NCI-H345 (cell line): ENCODE data around the gene HENMT1.

Experiments
- DNase-seq: peaks from one replicate; lab custom pipeline; 2025; lab: John Stamatoyannopoulos, UW

Gene HENMT1

GRCh38 chr1:108627951-108628350, 32.9 kb downstream of the HENMT1 start:
- DNase-seq = no peak

DNA sequence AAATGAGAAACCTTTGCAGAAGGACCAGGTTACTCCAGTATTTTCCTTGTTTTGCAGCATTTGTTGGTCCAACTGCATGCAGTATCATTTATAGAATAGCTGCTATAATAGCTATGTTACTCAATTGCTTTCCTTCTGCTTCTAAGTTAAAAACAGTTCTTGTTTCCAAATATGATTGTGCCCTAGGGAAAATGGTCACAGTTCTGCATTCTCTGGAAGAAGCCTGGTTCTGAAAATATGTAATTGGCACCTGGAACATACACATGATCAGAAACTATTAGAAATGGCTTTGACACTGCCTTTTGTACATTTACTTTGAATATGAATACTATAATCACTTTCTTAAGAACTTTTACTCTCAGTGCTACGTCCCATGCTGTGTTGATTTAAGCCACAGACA, 33.6 kb downstream of the HENMT1 start:
- no peak for DNase-seq

DNA sequence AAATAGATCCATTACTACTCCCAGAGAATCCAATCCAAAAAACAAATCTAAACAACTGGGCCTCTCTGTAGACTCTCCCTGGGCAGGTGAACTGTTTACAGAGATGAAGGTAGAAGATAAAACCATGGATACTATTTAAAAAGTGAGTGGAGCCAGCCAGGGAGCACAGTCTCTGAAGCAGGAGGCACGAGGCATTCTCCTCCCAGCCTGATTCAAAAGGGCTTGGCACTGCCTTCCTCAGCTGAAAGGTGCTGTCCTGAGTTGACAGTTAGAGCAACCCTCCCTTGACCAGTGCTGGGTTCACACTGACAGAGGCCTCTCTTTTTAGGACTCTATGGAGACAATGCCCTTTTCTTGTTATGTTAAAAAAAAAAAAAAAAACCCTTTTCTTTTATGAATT, 36.8 kb downstream of the HENMT1 start:
- no peak for DNase-seq

- no peak for DNase-seq
These were observed 43.2 kb downstream of the HENMT1 start for GRCh38 chr1:108617724-108618056.

- DNase-seq = no peak
These were observed 43.7 kb downstream of the HENMT1 start for GRCh38 chr1:108617008-108617723.

DNA sequence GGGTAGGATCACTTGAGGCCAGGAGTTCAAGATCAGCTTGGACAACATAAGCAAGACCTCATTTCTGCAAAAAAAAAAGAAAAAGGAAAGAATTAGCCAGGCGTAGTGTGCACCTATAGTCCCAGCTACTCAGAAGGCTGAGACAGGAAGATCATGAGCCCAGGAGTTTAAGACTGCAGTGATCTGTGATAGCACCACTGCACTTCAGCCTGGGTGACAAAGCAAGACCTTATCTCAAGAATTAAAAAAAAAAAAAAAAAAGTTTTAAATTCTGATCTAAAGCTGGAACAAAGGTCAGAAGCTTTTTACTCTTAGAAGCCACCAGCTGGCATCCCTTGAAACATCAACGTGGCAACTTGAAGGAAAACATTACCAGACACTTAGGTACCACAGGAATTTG, 45.3 kb downstream of the HENMT1 start:
- no peak for DNase-seq

DNA sequence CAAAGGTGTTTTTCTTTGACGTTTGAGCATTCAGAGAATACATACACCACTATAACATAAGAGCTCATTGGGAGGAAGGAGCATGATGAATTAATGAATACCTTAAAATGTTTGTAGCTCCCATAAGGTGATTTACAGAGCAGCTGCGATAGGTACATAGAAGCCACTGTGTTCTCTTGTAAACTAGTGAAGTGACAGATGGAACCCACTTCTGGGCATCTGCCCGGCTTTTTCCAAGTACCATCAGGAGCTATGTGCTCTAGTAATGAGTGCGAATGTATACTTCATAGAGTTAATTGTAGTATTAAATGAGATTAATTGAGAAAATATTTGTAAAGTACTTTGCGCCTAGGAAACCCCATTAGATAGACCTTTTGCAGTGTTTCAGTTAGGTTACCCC, 48.4 kb downstream of the HENMT1 start:
- no peak for DNase-seq

DNA sequence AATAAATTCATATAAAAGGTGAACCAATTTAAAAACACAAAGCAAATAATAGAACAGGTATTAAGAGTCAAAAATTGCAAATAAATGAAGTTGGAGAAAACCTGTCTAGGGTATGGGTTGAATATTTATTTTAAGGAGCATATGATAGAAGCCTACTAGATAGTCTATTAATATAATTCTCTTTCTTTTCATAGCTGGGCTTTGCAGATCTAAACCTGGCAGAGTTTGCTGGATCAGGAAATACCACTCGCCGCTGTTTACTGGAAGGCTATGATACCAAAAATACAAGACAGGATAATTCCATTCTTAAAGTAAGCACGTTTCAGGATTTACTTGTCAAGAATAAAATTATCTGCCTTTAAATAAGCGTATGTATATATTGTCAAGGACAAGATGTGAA, 48.9 kb downstream of the HENMT1 start:
- no peak for DNase-seq

- DNase-seq = peak; percentile 96
These were observed 50.8 kb downstream of the HENMT1 start for GRCh38 chr1:108610073-108610472.

DNA sequence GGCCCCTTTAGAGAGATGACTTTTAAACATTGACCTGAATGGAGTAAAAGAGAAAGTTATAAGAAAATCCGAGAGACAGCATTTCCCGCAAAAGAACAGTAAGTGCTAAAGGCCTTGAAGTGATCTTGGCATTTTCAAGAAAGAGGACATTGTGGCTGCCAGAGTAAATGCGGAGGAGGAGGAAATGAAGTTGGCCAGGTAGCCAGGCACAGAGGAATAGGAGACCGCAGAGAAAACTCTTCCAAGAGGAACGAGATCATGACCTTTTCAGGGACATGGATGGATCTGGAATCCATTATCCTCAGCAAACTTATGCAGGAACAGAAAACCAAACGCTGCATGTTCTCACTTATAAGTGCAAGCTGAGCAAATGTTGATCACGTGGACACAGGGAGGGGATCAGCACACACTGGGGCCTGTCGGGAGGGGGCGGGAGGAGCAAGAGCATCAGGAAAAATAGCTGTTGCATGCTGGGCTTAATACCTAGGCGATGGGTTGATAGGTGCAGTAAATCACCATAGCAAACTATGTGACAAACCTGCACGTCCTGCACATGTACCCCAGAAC, 51.3 kb downstream of the HENMT1 start:
- peak; percentile 91 for DNase-seq

DNA sequence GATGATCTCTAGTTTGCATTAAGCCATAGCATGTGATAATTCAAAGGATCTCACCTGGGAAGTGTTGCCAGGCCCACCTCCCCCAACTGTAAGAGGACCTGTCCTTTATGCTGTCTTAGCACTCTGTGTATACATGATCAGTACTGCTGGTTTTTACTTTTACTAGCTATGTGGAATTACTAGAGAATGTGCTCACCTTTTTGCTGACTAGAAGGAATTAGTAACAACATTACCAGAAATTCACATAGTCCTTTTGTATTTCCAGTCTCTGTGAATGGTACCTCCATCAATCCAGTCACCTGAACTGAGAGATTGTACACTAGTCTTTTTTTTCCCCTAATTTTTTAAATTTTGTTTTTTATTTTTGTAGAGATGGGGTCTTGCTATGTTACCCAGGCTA, 54.4 kb downstream of the HENMT1 start:
- DNase-seq = no peak

- DNase-seq = no peak
These were observed 55.3 kb downstream of the HENMT1 start for GRCh38 chr1:108605633-108606032.

DNA sequence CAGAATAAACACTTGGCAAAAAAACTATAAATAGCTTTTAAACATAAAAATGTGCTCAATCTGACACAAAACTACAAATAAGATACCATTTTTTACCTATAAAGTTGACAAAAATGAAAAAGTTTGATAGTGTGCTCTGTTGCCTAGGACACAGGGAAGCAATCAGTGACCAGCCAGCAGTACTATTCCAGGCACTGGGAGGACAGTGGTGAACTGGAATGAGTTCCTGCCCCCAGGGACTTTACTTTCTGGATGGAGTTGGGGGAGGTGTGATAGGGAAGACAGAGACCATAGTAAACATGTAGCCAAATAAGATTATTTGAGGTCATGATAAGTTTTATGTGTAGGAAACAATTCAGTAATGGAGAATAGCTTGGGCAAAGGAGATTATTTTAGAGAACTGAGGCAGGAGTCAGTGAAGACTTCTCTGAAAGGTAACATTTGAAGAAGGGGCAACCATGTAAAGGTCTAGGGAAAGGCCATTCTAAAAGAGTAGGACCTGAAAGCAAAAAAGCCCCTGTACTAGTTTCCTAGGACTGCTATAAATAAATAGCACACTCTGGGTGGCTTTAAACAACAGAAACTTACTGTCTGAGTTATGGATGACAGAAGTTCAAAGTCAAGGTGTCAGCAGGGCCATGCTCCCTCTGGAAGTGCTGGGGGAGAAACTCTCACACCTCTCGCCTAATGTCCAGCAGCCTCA, 59.0 kb downstream of the HENMT1 start:
- no peak for DNase-seq

DNA sequence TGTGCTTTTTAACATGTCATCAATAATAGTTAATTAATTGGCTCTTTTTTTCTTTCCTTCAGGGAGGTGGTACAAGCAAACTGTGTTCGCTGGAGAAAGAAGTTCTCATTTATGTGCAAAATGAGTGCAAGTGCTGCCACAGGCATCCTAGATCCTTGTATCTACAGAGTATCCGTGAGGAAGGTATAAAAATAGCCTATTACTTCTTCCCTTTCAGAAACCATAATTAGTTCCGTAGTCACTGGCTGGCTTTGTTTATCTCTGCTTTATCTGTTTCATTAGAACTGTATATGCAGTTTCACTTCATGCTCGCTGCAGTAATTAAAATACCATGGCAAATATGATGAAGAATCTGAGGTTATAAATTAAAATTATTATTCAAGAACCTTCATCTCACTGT, 60.4 kb downstream of the HENMT1 start:
- no peak for DNase-seq

DNA sequence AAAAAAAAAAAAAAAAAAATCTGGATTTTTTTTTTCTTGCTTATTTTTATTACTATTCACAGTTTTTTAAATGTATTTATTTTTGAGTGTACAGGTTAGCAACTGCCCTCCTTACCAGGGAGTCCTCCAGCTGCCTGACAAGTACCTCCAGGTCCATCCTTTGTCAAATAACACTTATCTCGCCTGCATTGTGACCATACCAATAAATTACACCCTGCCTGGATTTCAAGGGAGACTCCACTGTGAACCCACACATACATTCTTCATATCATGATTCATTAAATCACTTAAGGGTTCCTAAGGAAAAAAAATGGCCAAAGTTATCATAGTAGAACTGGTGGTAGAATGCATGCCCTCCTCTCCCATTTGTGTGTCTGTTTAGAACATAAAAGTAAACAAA, 62.6 kb downstream of the HENMT1 start:
- DNase-seq = peak; percentile 30
